ENCODE data around the gene MTA1. TPM values are rescaled to one million over a fixed set of nuclear protein-coding genes. Genes with fewer than 3 reads are reported as not detected.

Gene MTA1
- total RNA-seq, 4 donors from 2014 or later = 75.7 to 295 (median 165) TPM

DNA sequence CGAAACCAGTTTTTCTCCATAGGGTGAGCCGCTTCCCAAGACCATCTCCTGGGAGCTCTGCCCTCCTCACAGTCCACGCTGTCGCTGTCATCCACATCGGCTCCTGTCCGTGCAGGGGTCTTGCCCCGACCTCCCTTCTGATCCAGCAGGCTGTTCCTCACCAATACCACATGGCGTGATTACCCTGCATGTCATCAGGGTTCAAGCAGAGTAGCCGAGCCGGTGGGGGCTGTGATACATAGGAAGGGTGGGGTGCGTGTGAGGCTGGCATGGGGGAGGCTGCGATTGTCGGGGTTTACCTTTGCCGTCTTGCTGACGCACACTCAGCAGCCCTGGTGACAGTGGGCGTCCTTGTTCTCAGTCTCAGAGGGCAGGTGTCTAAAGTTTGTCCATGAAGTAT lies 88.4 kb downstream of the MTA1 start:
- Histone ChIP-seq H3K4me1 (no peaks in the 10 kb centered on the region), H3K27me3 (no peaks in the 10 kb centered on the region), H3K9me3 (no peaks in the 10 kb centered on the region), H3K4me3 (no peak overlapping the region), H3K36me3 (no peaks in the 10 kb centered on the region), H3K27ac (no peak overlapping the region)
- no peak for DNase-seq
- no peak for TF ChIP-seq POLR2A (IDR thresholded peaks at IDR 0.05)
- TF ChIP-seq, protein P1, sequence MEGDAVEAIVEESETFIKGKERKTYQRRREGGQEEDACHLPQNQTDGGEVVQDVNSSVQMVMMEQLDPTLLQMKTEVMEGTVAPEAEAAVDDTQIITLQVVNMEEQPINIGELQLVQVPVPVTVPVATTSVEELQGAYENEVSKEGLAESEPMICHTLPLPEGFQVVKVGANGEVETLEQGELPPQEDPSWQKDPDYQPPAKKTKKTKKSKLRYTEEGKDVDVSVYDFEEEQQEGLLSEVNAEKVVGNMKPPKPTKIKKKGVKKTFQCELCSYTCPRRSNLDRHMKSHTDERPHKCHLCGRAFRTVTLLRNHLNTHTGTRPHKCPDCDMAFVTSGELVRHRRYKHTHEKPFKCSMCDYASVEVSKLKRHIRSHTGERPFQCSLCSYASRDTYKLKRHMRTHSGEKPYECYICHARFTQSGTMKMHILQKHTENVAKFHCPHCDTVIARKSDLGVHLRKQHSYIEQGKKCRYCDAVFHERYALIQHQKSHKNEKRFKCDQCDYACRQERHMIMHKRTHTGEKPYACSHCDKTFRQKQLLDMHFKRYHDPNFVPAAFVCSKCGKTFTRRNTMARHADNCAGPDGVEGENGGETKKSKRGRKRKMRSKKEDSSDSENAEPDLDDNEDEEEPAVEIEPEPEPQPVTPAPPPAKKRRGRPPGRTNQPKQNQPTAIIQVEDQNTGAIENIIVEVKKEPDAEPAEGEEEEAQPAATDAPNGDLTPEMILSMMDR (IDR thresholded peaks at IDR 0.05) = no peak

DNA sequence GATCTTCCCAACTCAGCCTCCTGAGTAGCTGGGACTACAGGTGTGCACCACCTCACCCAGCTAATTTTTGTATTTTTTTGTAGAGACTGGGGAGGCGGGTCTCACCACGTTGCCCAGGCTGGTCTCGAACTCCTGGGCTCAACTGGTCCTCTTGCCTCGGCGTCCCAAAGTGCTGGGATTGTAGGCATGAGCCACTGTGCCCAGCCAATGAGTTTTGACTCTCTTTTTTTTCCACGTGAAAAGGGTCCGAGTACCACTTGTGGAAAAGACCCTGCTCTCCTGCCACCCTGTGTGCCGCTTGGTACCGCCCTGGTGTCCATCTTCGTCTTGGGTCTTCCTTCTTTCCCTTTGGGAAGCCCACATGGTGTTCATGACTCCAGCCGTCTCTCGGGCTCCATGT lies 89.0 kb downstream of the MTA1 start:
- DNase-seq = no peak
- Histone ChIP-seq H3K27ac (no peak overlapping the region), H3K27me3 (no peaks in the 10 kb centered on the region), H3K9me3 (no peaks in the 10 kb centered on the region), H3K4me1 (no peaks in the 10 kb centered on the region), H3K36me3 (no peaks in the 10 kb centered on the region), H3K4me3 (no peak overlapping the region)
- TF ChIP-seq POLR2A (IDR thresholded peaks at IDR 0.05) = no peak
- TF ChIP-seq, protein P1 (IDR thresholded peaks at IDR 0.05) = no peak

DNA sequence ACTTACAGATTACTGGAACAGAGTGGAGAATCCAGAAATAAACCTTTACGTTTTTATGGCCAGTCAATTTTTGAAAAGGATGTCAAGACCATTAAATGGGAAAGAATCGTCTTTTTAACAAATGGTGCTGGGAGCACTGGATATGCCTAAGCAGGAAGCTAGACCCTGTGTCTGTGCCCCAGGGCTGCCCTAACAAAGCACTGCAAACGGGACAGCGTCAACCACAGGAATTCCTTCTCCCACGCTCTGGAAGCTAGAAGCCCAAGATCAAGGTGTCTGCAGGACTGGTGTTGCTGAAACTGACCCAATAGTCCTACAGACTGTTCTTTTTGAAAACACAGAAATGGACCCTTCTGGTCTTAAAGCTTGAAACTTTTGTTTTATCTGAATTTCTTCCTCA lies 97.5 kb downstream of the MTA1 start:
- no peaks in the 10 kb centered on the region for H3K9me3 ChIP-seq
- no peak overlapping the region for H3K27ac ChIP-seq
- H3K4me3 ChIP-seq = no peak overlapping the region
- no peaks in the 10 kb centered on the region for H3K4me1 ChIP-seq
- no peak for DNase-seq
- TF ChIP-seq POLR2A (IDR thresholded peaks at IDR 0.05) = no peak
- TF ChIP-seq, protein P1 (IDR thresholded peaks at IDR 0.05) = no peak
- H3K36me3 ChIP-seq = no peaks in the 10 kb centered on the region
- H3K27me3 ChIP-seq = no peaks in the 10 kb centered on the region

DNA sequence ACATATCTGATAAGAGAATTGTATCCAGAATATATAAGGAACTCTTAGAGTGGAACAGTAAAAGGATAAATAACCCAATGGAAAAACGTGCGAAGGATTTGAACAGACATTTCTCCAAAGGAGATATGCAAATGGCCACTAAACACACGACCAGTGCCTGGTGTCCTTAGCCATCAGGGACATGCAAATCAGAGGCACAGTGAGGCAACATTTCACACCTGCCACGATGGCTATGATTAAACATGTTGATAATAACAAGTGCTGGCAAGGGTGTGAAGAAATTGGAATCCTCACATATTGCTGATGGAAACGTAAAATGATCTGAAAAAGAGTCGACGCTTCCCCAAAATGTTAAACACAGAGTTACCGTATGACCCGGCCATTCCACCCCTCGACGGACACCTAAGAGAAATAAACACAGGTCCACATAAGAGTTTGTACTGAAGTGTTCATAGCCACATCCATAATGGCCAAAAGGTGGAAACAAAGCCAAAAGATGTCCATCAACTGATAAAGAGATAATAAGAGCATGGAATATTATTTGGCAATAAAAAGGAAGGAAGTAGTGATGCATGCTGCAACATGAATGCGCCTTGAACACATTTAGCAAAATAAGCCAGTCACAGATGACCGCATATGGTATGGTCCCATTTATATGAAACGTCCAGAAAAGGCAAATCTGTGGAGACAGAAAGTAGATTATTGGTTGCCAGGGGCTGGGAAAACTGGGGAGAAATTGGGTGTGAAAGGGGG lies 100.5 kb downstream of the MTA1 start:
- no peak overlapping the region for H3K27ac ChIP-seq
- H3K36me3 ChIP-seq = no peaks in the 10 kb centered on the region
- no peaks in the 10 kb centered on the region for H3K9me3 ChIP-seq
- H3K27me3 ChIP-seq = no peaks in the 10 kb centered on the region
- no peaks in the 10 kb centered on the region for H3K4me1 ChIP-seq
- TF ChIP-seq, protein P1 (IDR thresholded peaks at IDR 0.05) = no peak
- no peak for TF ChIP-seq POLR2A (IDR thresholded peaks at IDR 0.05)
- DNase-seq = no peak
- H3K4me3 ChIP-seq = no peak overlapping the region

Other genes starting within 250 kb of the MTA1 start
- 10 to 100 TPM in 3 of 4 donors, 1 to 10 TPM in 1; 6.6 to 47.7 (median 25.7) TPM for gene NUDT14, start 238.5 kb upstream of the MTA1 start, total RNA-seq
- gene BTBD6, start 171.3 kb upstream of the MTA1 start, total RNA-seq = 10 to 100 TPM; 32.2 to 67.5 (median 55.5) TPM
- 100 to 1,000 TPM in 1 of 4 donors, 10 to 100 TPM in 3; 40.8 to 112 (median 90.3) TPM for gene BRF1, start 118.8 kb upstream of the MTA1 start, total RNA-seq
- gene PACS2, start 105.1 kb upstream of the MTA1 start, total RNA-seq = 100 to 1,000 TPM in 3 of 4 donors, 10 to 100 TPM in 1; 77.2 to 158 (median 126) TPM
- 1 to 10 TPM in 1 of 4 donors, under 1 TPM in 2, not detected in 1; 0.35 to 1.6 (median 0.94) TPM for gene TEX22, start 21.3 kb upstream of the MTA1 start, total RNA-seq
- gene CRIP2, start 55.0 kb downstream of the MTA1 start, total RNA-seq = 10 to 100 TPM; 20.8 to 69.3 (median 41.9) TPM
- 100 to 1,000 TPM in 1 of 4 donors, 10 to 100 TPM in 3; 33.8 to 239 (median 37.8) TPM for gene CRIP1, start 67.1 kb downstream of the MTA1 start, total RNA-seq
- 10 to 100 TPM in 2 of 4 donors, 1 to 10 TPM in 2; 7.0 to 42.1 (median 15.1) TPM for gene TEDC1, start 71.4 kb downstream of the MTA1 start, total RNA-seq
- gene TMEM121, start 106.8 kb downstream of the MTA1 start, total RNA-seq = 1 to 10 TPM in 2 of 4 donors, under 1 TPM in 1, not detected in 1; 0.94 to 2.5 (median 1.1) TPM

Data from Peyer's patch (tissue), 4 donors.